Measurements from ENCODE around the gene HOXB9. TPM values are rescaled to one million over a fixed set of nuclear protein-coding genes. Genes with fewer than 3 reads are reported as not detected.

The HOXB9 gene
- total and polyA plus RNA-seq, 2 of the 13 experiments (the other 11 are each of a cell fraction or from before 2014, with no cell fraction given), result not detected

DNA sequence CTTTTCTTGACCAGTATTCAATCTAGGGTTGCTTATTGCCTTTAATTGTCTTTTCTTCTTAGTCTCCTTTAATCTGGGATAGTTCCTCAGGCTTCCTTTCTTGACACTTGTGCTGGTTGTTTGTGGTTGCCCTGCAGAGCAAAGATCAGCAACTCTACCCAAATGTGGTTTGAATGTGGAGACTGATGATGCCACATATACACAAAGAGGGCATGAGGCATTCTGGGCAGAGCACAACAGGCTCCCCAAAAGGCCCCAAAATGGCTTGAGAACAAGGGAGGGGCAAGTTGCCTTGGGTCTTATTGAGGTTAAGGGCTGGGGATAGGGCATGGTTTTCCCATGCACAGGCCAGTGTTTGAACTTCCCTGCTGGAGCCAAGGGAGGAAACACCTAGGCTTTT is 29.8 kb upstream of the HOXB9 start:
- Histone ChIP-seq H3K27ac (ENCODE audit: extremely low read length, insufficient read depth, low read length) (no peak overlapping the region), H3K9ac (ENCODE audit: insufficient read depth, low read depth, low read length) (no peak overlapping the region), H3K4me2 (ENCODE audit: low read depth, low read length) (no peak overlapping the region), H3K4me1 (ENCODE audit: insufficient read depth, low read length) (no peaks in the 10 kb centered on the region), H3K4me3 (replicated peaks in 1 of 3; ENCODE audit: insufficient read depth in 1 of 3, low read depth in 2 of 3, low read length in 3 of 3) (no peak overlapping the region), H3K36me3 (replicated peaks in 1 of 2; ENCODE audit: control insufficient read depth in 1 of 2, insufficient read depth in 2 of 2, low read length in 2 of 2) (no peaks in the 10 kb centered on the region), H3K27me3 (ENCODE audit: control insufficient read depth in 1 of 2, insufficient read depth in 2 of 2, low read length in 2 of 2) (peaks cover 0 to 21% of the 10 kb centered on the region in 2 experiments; a peak in 2 of 5 replicates), H4K20me1 (ENCODE audit: insufficient read depth, low read length) (no peaks in the 10 kb centered on the region), H3K79me2 (ENCODE audit: insufficient read depth, low read length) (no peaks in the 10 kb centered on the region), H2AFZ (ENCODE audit: low read length) (no peak overlapping the region), H3K9me3 (ENCODE audit: low read length) (no peaks in the 10 kb centered on the region)
- DNase-seq (ENCODE audit: low spot score) (no peak), ATAC-seq (no peak), FAIRE-seq (no peak)
- intact Hi-C loops (cut with micrococcal nuclease; ENCODE audit: unreplicated experiment), result no loop called here
- in situ Hi-C loops (cut with HindIII; ENCODE audit: extremely low pct_ligation_motif_present, low pct_unique_long_range_greater_than_20kb), result no loop called here
- ChIA-PET POLR2A (no interaction called here), CTCF (ENCODE audit: low intra/inter-chr PET ratio, low total read pairs) (no interaction called here)
- BruUV-seq (replicated peaks), result no TSS peak
- TF ChIP-seq STAG1 (CRISPR knock-in tag; IDR thresholded peaks at IDR 0.05), result no peak
- TF ChIP-seq, protein P1, sequence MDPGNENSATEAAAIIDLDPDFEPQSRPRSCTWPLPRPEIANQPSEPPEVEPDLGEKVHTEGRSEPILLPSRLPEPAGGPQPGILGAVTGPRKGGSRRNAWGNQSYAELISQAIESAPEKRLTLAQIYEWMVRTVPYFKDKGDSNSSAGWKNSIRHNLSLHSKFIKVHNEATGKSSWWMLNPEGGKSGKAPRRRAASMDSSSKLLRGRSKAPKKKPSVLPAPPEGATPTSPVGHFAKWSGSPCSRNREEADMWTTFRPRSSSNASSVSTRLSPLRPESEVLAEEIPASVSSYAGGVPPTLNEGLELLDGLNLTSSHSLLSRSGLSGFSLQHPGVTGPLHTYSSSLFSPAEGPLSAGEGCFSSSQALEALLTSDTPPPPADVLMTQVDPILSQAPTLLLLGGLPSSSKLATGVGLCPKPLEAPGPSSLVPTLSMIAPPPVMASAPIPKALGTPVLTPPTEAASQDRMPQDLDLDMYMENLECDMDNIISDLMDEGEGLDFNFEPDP (CRISPR knock-in tag; conservative IDR thresholded peaks at IDR 0.05), result no peak
- no peak for TF ChIP-seq ZNF577 (CRISPR knock-in tag; IDR thresholded peaks at IDR 0.05; ENCODE audit: borderline replicate concordance, low read depth)
- no peak for TF ChIP-seq ZNF720 (CRISPR knock-in tag; IDR thresholded peaks at IDR 0.05)
- no peak for TF ChIP-seq SP140L (CRISPR knock-in tag; IDR thresholded peaks at IDR 0.05; ENCODE audit: borderline replicate concordance)
- TF ChIP-seq, protein P2, sequence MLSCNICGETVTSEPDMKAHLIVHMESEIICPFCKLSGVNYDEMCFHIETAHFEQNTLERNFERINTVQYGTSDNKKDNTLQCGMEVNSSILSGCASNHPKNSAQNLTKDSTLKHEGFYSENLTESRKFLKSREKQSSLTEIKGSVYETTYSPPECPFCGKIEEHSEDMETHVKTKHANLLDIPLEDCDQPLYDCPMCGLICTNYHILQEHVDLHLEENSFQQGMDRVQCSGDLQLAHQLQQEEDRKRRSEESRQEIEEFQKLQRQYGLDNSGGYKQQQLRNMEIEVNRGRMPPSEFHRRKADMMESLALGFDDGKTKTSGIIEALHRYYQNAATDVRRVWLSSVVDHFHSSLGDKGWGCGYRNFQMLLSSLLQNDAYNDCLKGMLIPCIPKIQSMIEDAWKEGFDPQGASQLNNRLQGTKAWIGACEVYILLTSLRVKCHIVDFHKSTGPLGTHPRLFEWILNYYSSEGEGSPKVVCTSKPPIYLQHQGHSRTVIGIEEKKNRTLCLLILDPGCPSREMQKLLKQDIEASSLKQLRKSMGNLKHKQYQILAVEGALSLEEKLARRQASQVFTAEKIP (CRISPR knock-in tag; IDR thresholded peaks at IDR 0.05; ENCODE audit: borderline replicate concordance), result no peak
- TF ChIP-seq GTF2F1 (IDR thresholded peaks at IDR 0.05; ENCODE audit: low read length), result no peak
- TF ChIP-seq ZFYVE20 (CRISPR knock-in tag; IDR thresholded peaks at IDR 0.05; ENCODE audit: borderline replicate concordance, low read depth), result no peak
- TF ChIP-seq GFI1 (CRISPR knock-in tag; IDR thresholded peaks at IDR 0.05; ENCODE audit: borderline replicate concordance), result no peak
- TF ChIP-seq, protein P3, sequence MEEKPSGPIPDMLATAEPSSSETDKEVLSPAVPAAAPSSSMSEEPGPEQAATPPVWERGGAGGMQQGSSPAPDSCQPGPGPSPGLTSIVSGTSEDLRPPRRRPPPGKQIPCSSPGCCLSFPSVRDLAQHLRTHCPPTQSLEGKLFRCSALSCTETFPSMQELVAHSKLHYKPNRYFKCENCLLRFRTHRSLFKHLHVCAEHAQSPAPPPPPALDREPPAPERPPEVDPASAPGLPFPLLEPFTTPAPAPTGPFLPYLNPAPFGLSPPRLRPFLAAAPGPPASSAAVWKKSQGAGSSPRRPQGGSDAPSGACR (CRISPR knock-in tag; IDR thresholded peaks at IDR 0.05), result no peak
- TF ChIP-seq ZNF17 (CRISPR knock-in tag; IDR thresholded peaks at IDR 0.05), result no peak
- TF ChIP-seq, protein P4, sequence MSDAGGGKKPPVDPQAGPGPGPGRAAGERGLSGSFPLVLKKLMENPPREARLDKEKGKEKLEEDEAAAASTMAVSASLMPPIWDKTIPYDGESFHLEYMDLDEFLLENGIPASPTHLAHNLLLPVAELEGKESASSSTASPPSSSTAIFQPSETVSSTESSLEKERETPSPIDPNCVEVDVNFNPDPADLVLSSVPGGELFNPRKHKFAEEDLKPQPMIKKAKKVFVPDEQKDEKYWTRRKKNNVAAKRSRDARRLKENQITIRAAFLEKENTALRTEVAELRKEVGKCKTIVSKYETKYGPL (CRISPR knock-in tag; IDR thresholded peaks at IDR 0.05), result no peak
- no peak for TF ChIP-seq ZMAT3 (CRISPR knock-in tag; conservative IDR thresholded peaks at IDR 0.05)
- no peak for TF ChIP-seq CC2D1A (CRISPR knock-in tag; IDR thresholded peaks at IDR 0.05)

Measured in HepG2 (cell line).